Breast epithelium (tissue), 3 donors: ENCODE results near the gene PPIP5K2.

ENCODE experiments used
- POLR2A ChIP-seq: fragments of 450-650 bp; IDR thresholded peaks from one replicate; pipeline ENCODE4 v1.6.1; 2016; ENCODE audit warnings: antibody characterized with exemption, mild to moderate bottlenecking, moderate library complexity
- POLR2AphosphoS5 ChIP-seq, 3 donors: sonication (generic); formaldehyde crosslinking; IDR thresholded peaks; one replicate each; pipeline ENCODE4 v1.6.1; 2017; ENCODE audit warnings: antibody characterized with exemption in 3 of 3
- TF ChIP-seq, protein P1 (sequence below), 3 donors: fragments of 450-650 bp; IDR thresholded peaks; one replicate each; pipeline ENCODE4 v1.5.1; 2016 to 2017; ENCODE audit warnings: antibody characterized with exemption in 3 of 3, mild to moderate bottlenecking in 3 of 3, moderate library complexity in 3 of 3

DNA sequence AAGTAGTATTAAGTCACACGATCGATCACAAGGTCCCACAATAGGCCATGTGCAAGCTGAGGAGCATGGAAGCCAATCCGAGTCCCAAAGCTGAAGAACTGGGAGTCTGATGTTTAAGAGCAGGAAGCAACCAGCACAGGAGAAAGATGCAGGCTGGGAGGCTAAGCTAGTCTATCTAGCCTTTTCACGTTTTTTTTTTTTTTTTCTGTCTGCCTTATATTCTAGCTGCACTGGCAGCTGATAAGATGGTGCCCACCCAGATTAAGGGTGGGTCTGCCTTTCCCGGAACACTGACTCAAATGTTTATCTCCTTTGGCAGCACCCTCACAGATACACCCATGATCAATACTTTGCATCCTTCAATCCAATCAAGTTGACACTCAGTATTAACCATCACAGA is 6.5 kb downstream of the PPIP5K2 start:
- TF ChIP-seq, protein P1, sequence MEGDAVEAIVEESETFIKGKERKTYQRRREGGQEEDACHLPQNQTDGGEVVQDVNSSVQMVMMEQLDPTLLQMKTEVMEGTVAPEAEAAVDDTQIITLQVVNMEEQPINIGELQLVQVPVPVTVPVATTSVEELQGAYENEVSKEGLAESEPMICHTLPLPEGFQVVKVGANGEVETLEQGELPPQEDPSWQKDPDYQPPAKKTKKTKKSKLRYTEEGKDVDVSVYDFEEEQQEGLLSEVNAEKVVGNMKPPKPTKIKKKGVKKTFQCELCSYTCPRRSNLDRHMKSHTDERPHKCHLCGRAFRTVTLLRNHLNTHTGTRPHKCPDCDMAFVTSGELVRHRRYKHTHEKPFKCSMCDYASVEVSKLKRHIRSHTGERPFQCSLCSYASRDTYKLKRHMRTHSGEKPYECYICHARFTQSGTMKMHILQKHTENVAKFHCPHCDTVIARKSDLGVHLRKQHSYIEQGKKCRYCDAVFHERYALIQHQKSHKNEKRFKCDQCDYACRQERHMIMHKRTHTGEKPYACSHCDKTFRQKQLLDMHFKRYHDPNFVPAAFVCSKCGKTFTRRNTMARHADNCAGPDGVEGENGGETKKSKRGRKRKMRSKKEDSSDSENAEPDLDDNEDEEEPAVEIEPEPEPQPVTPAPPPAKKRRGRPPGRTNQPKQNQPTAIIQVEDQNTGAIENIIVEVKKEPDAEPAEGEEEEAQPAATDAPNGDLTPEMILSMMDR (IDR thresholded peaks at IDR 0.05), result no peak
- TF ChIP-seq POLR2A, result no peak
- TF ChIP-seq POLR2AphosphoS5 (IDR thresholded peaks at IDR 0.05), result no peak
